ENCODE data around the gene RFPL4AL1.

GRCh38 chr19:55820037-55820436, 51.1 kb downstream of the RFPL4AL1 start:
- TF ChIP-seq CTCF (IDR thresholded peaks at IDR 0.05; ENCODE audit: control extremely low read depth in 1 of 3, insufficient read depth in 1 of 3, low read depth in 1 of 3, low read length in 3 of 3) (no peak), EZH2 (IDR thresholded peaks at IDR 0.05; ENCODE audit: low read depth, low read length, severe bottlenecking) (no peak), RBBP5 (IDR thresholded peaks at IDR 0.05; ENCODE audit: borderline replicate concordance, low read depth, low read length) (no peak), RFX5 (IDR thresholded peaks at IDR 0.05; ENCODE audit: borderline replicate concordance, low read depth, low read length) (no peak), SUZ12 (IDR thresholded peaks at IDR 0.05; ENCODE audit: low read length) (no peak)
